ENCODE data around the gene IL22RA2. TPM values are rescaled to one million over a fixed set of nuclear protein-coding genes. Genes with fewer than 3 reads are reported as not detected.

IL22RA2 gene
- total and polyA plus RNA-seq, 2 of the 13 experiments (the other 11 are each of a cell fraction or from before 2014, with no cell fraction given): not detected

GRCh38 chr6:137191236-137191635 lies 17.8 kb upstream of the IL22RA2 start:
- Histone ChIP-seq H3K9ac (ENCODE audit: insufficient read depth, low read depth, low read length) (no peak overlapping the region), H3K4me1 (ENCODE audit: insufficient read depth, low read length) (no peaks in the 10 kb centered on the region), H3K36me3 (replicated peaks in 1 of 2; ENCODE audit: control insufficient read depth in 1 of 2, insufficient read depth in 2 of 2, low read length in 2 of 2) (no peaks in the 10 kb centered on the region), H3K4me2 (ENCODE audit: low read depth, low read length) (no peak overlapping the region), H3K79me2 (ENCODE audit: insufficient read depth, low read length) (no peaks in the 10 kb centered on the region), H3K27ac (ENCODE audit: extremely low read length, insufficient read depth, low read length) (no peak overlapping the region), H4K20me1 (ENCODE audit: insufficient read depth, low read length) (no peaks in the 10 kb centered on the region), H3K9me3 (ENCODE audit: low read length) (peaks cover 44% of the 10 kb centered on the region), H3K27me3 (ENCODE audit: control insufficient read depth in 1 of 2, insufficient read depth in 2 of 2, low read length in 2 of 2) (no peaks in the 10 kb centered on the region), H3K4me3 (replicated peaks in 1 of 3; ENCODE audit: insufficient read depth in 1 of 3, low read depth in 2 of 3, low read length in 3 of 3) (no peak overlapping the region), H2AFZ (ENCODE audit: low read length) (no peak overlapping the region)
- FAIRE-seq: no peak
- DNase-seq (ENCODE audit: low spot score): no peak
- 24% methylated on average over 3 of the region's 3 CpGs for WGBS (ENCODE audit: low lambda C conversion rate)
- ChIA-PET POLR2A (no interaction called here), CTCF (ENCODE audit: low intra/inter-chr PET ratio, low total read pairs) (no interaction called here)
- BruUV-seq (replicated peaks): no TSS peak
- intact Hi-C loops (cut with micrococcal nuclease; ENCODE audit: unreplicated experiment) (no loop called here), in situ Hi-C loops (cut with HindIII; ENCODE audit: extremely low pct_ligation_motif_present, low pct_unique_long_range_greater_than_20kb) (no loop called here)
- no peak for ATAC-seq
- TF ChIP-seq ZNF776 (CRISPR knock-in tag; IDR thresholded peaks at IDR 0.05) (no peak), NAIF1 (CRISPR knock-in tag; IDR thresholded peaks at IDR 0.05; ENCODE audit: borderline replicate concordance) (no peak), ZNF672 (CRISPR knock-in tag; IDR thresholded peaks at IDR 0.05) (no peak), FOXP1 (IDR thresholded peaks at IDR 0.05) (no peak), FOXP1 (CRISPR knock-in tag; IDR thresholded peaks at IDR 0.05) (no peak), ZNF563 (CRISPR knock-in tag; IDR thresholded peaks at IDR 0.05) (no peak), ZEB1 (IDR thresholded peaks at IDR 0.05; ENCODE audit: insufficient replicate concordance, low read depth) (no peak), SNAPC5 (CRISPR knock-in tag; IDR thresholded peaks at IDR 0.05; ENCODE audit: borderline replicate concordance) (no peak), ZNF878 (CRISPR knock-in tag; IDR thresholded peaks at IDR 0.05) (no peak), THAP8 (CRISPR knock-in tag; IDR thresholded peaks at IDR 0.05; ENCODE audit: borderline replicate concordance) (no peak)

All from HepG2 (cell line).